GM23338 (cell line): Measurements from ENCODE around the gene IGSF8. TPM values are rescaled to one million over a fixed set of nuclear protein-coding genes. Genes with fewer than 3 reads are reported as not detected.

Source experiments
- ATAC-seq: fragments of 200-7000 bp; cut with Tn5 transposase; 3 replicates; pipeline ENCODE4 v1.9.1; 2020
- DNase-seq: peaks from one replicate; pipeline ENCODE4 v3.0.0-alpha.2; 2015; ENCODE audit warnings: low spot score
- H2AFZ ChIP-seq: fragments of 200-600 bp; sonication (generic); 2 replicates; pipeline ENCODE4 v1.8.0; 2016; ENCODE audit warnings: antibody characterized with exemption, mild to moderate bottlenecking, moderate library complexity
- H3F3A ChIP-seq: fragments of 200-600 bp; sonication (generic); replicated peaks from 2 replicates; pipeline ENCODE4 v1.8.0; 2017; ENCODE audit warnings: antibody characterized with exemption, mixed run types, low read depth
- H3K27ac ChIP-seq: fragments of 200-600 bp; sonication (generic); 2 replicates; pipeline ENCODE4 v1.6.1; 2016; ENCODE audit warnings: low read depth
- H3K27me3 ChIP-seq: fragments of 200-600 bp; sonication (generic); 2 replicates; pipeline ENCODE4 v1.8.0; 2016; ENCODE audit warnings: mild to moderate bottlenecking, mixed run types, moderate library complexity; ENCODE audit not compliant: insufficient read depth
- H3K36me3 ChIP-seq: fragments of 200-600 bp; sonication (generic); 2 replicates; pipeline ENCODE4 v1.8.0; 2016; ENCODE audit warnings: mild to moderate bottlenecking; ENCODE audit not compliant: insufficient read depth
- H3K4me1 ChIP-seq: fragments of 200-600 bp; sonication (generic); 2 replicates; pipeline ENCODE4 v1.8.0; 2016; ENCODE audit warnings: mild to moderate bottlenecking, moderate library complexity; ENCODE audit not compliant: insufficient read depth
- H3K4me2 ChIP-seq: fragments of 200-600 bp; sonication (generic); 2 replicates; pipeline ENCODE4 v1.7.1; 2017; ENCODE audit warnings: mixed run types
- H3K4me3 ChIP-seq: fragments of 200-600 bp; sonication (generic); 2 replicates; pipeline ENCODE4 v1.6.1; 2016; ENCODE audit warnings: mixed run types
- H3K79me2 ChIP-seq: fragments of 200-600 bp; sonication (generic); replicated peaks from 2 replicates; pipeline ENCODE4 v1.8.0; 2017; ENCODE audit warnings: mild to moderate bottlenecking; ENCODE audit not compliant: insufficient read depth
- H3K9me2 ChIP-seq: fragments of 200-600 bp; sonication (generic); 2 replicates; pipeline ENCODE4 v1.8.0; 2017; ENCODE audit not compliant: insufficient read depth
- H4K20me1 ChIP-seq: fragments of 200-600 bp; sonication (generic); replicated peaks from 2 replicates; pipeline ENCODE4 v1.8.0; 2017; ENCODE audit warnings: mild to moderate bottlenecking; ENCODE audit not compliant: insufficient read depth
- H3K27ac Mint-ChIP-seq: 2 replicates; pipeline ENCODE4 v1.8.0; 2020; ENCODE audit warnings: inconsistent platforms, mild to moderate bottlenecking, moderate library complexity, mixed read lengths
- H3K27me3 Mint-ChIP-seq: 3 replicates; pipeline ENCODE4 v1.8.0; 2022; ENCODE audit warnings: low read depth, mild to moderate bottlenecking, moderate library complexity, mixed read lengths, inconsistent platforms; ENCODE audit not compliant: insufficient read depth, poor library complexity
- H3K36me3 Mint-ChIP-seq: 3 replicates; pipeline ENCODE4 v1.8.0; 2021; ENCODE audit warnings: low read depth, mild to moderate bottlenecking, inconsistent platforms, moderate library complexity, mixed read lengths
- H3K4me1 Mint-ChIP-seq: 3 replicates; pipeline ENCODE4 v1.8.0; 2020; ENCODE audit warnings: mild to moderate bottlenecking, inconsistent platforms, mixed read lengths
- H3K4me3 Mint-ChIP-seq: 3 replicates; pipeline ENCODE4 v1.8.0; 2021; ENCODE audit warnings: moderate library complexity, mild to moderate bottlenecking, inconsistent platforms, mixed read lengths
- H3K9me3 Mint-ChIP-seq: 3 replicates; pipeline ENCODE4 v1.8.0; 2020; ENCODE audit warnings: moderate library complexity, mild to moderate bottlenecking, inconsistent platforms, mixed read lengths
- CREB1 ChIP-seq: fragments of 250-450 bp; sonication (Bioruptor Pico); IDR thresholded peaks from 2 replicates; pipeline ENCODE4 v1.5.0; 2020; ENCODE audit warnings: low read depth, mild to moderate bottlenecking, moderate library complexity
- ETS1 ChIP-seq: IDR thresholded peaks from 2 replicates; pipeline ENCODE4 v1.6.1; 2016; ENCODE audit warnings: antibody characterized with exemption
- EZH2 ChIP-seq: fragments of 200-600 bp; sonication (generic); IDR thresholded peaks from one replicate; pipeline ENCODE4 v1.8.0; 2017; ENCODE audit warnings: antibody characterized with exemption, mild to moderate bottlenecking, low read depth; ENCODE audit not compliant: unreplicated experiment
- EZH2phosphoT487 ChIP-seq: fragments of 200-600 bp; sonication (generic); IDR thresholded peaks from one replicate; pipeline ENCODE4 v1.8.1; 2018; ENCODE audit warnings: antibody characterized with exemption; ENCODE audit not compliant: unreplicated experiment
- JUNB ChIP-seq: IDR thresholded peaks from one replicate; pipeline ENCODE4 v1.6.1; 2016; ENCODE audit warnings: antibody characterized with exemption; ENCODE audit not compliant: unreplicated experiment
- NANOG ChIP-seq: IDR thresholded peaks from 2 replicates; pipeline ENCODE4 v1.6.1; 2016; ENCODE audit warnings: antibody characterized with exemption, borderline replicate concordance
- POLR2AphosphoS5 ChIP-seq: IDR thresholded peaks from 2 replicates; pipeline ENCODE4 v1.6.1; 2016; ENCODE audit warnings: antibody characterized with exemption, low read depth
- STAT1 ChIP-seq: IDR thresholded peaks from one replicate; pipeline ENCODE4 v1.6.1; 2016; ENCODE audit warnings: antibody characterized with exemption; ENCODE audit not compliant: unreplicated experiment
- ZNF114 ChIP-seq: fragments of 250-450 bp; sonication (Bioruptor Pico); IDR thresholded peaks from 2 replicates; pipeline ENCODE4 v1.5.0; 2020; ENCODE audit warnings: mild to moderate bottlenecking, moderate library complexity
- ZNF331 ChIP-seq: fragments of 250-450 bp; sonication (Bioruptor Pico); IDR thresholded peaks from 2 replicates; pipeline ENCODE4 v1.5.0; 2020; ENCODE audit warnings: low read depth, mild to moderate bottlenecking, moderate library complexity
- polyA plus RNA-seq: library from polyadenylated mRNA; unstranded; fragments of >200 nt; fragmentation: Nextera tagmentation; extraction: Ambion mirVana; gene quantifications from 2 replicates; pipeline ENCODE4 v1.2.1, GENCODE V29; 2016
- total RNA-seq: library from RNA; depleted of rRNA; stranded (reverse); fragments of >200 nt; shearing (Covaris generic); gene quantifications from 2 replicates; pipeline ENCODE4 v1.2.3, GENCODE V29; 2014
- TF ChIP-seq, protein P1 (sequence below), 2 experiments: fragments of 200-600 bp in 1 of 2; sonication (generic) in 1 of 2; conservative IDR thresholded peaks; 2 replicates each; pipeline versions ENCODE4 v1.5.1 to v1.6.1; 2016 to 2017; ENCODE audit warnings: antibody characterized with exemption in 2 of 2, low read depth in 2 of 2, mild to moderate bottlenecking in 2 of 2, moderate library complexity in 1 of 2
- TF ChIP-seq, protein P2 (sequence below): fragments of 250-450 bp; sonication (Bioruptor Pico); IDR thresholded peaks from 2 replicates; pipeline ENCODE4 v1.5.0; 2020; ENCODE audit warnings: mild to moderate bottlenecking, moderate library complexity
- TF ChIP-seq, protein P3 (sequence below): IDR thresholded peaks from one replicate; pipeline ENCODE4 v1.6.1; 2018; ENCODE audit warnings: antibody characterized with exemption; ENCODE audit not compliant: unreplicated experiment

Gene IGSF8
- total and polyA plus RNA-seq, 2 experiments from 2014 or later, result 38.4 to 120 TPM

GRCh38 chr1:160131803-160132565 is 33.6 kb upstream of the IGSF8 start:
- H3K4me3 Mint-ChIP-seq, result no peak overlapping the region
- TF ChIP-seq ZNF114 (CRISPR knock-in tag) (no peak), NANOG (no peak), EZH2phosphoT487 (no peak), CREB1 (CRISPR knock-in tag) (no peak), ZNF331 (CRISPR knock-in tag) (no peak), JUNB (no peak), POLR2AphosphoS5 (no peak), EZH2 (no peak), ETS1 (no peak), STAT1 (no peak)
- TF ChIP-seq, protein P1, sequence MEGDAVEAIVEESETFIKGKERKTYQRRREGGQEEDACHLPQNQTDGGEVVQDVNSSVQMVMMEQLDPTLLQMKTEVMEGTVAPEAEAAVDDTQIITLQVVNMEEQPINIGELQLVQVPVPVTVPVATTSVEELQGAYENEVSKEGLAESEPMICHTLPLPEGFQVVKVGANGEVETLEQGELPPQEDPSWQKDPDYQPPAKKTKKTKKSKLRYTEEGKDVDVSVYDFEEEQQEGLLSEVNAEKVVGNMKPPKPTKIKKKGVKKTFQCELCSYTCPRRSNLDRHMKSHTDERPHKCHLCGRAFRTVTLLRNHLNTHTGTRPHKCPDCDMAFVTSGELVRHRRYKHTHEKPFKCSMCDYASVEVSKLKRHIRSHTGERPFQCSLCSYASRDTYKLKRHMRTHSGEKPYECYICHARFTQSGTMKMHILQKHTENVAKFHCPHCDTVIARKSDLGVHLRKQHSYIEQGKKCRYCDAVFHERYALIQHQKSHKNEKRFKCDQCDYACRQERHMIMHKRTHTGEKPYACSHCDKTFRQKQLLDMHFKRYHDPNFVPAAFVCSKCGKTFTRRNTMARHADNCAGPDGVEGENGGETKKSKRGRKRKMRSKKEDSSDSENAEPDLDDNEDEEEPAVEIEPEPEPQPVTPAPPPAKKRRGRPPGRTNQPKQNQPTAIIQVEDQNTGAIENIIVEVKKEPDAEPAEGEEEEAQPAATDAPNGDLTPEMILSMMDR (conservative IDR thresholded peaks at IDR 0.05; ENCODE audit: low read depth in 2 of 2), result no peak
- TF ChIP-seq, protein P2, sequence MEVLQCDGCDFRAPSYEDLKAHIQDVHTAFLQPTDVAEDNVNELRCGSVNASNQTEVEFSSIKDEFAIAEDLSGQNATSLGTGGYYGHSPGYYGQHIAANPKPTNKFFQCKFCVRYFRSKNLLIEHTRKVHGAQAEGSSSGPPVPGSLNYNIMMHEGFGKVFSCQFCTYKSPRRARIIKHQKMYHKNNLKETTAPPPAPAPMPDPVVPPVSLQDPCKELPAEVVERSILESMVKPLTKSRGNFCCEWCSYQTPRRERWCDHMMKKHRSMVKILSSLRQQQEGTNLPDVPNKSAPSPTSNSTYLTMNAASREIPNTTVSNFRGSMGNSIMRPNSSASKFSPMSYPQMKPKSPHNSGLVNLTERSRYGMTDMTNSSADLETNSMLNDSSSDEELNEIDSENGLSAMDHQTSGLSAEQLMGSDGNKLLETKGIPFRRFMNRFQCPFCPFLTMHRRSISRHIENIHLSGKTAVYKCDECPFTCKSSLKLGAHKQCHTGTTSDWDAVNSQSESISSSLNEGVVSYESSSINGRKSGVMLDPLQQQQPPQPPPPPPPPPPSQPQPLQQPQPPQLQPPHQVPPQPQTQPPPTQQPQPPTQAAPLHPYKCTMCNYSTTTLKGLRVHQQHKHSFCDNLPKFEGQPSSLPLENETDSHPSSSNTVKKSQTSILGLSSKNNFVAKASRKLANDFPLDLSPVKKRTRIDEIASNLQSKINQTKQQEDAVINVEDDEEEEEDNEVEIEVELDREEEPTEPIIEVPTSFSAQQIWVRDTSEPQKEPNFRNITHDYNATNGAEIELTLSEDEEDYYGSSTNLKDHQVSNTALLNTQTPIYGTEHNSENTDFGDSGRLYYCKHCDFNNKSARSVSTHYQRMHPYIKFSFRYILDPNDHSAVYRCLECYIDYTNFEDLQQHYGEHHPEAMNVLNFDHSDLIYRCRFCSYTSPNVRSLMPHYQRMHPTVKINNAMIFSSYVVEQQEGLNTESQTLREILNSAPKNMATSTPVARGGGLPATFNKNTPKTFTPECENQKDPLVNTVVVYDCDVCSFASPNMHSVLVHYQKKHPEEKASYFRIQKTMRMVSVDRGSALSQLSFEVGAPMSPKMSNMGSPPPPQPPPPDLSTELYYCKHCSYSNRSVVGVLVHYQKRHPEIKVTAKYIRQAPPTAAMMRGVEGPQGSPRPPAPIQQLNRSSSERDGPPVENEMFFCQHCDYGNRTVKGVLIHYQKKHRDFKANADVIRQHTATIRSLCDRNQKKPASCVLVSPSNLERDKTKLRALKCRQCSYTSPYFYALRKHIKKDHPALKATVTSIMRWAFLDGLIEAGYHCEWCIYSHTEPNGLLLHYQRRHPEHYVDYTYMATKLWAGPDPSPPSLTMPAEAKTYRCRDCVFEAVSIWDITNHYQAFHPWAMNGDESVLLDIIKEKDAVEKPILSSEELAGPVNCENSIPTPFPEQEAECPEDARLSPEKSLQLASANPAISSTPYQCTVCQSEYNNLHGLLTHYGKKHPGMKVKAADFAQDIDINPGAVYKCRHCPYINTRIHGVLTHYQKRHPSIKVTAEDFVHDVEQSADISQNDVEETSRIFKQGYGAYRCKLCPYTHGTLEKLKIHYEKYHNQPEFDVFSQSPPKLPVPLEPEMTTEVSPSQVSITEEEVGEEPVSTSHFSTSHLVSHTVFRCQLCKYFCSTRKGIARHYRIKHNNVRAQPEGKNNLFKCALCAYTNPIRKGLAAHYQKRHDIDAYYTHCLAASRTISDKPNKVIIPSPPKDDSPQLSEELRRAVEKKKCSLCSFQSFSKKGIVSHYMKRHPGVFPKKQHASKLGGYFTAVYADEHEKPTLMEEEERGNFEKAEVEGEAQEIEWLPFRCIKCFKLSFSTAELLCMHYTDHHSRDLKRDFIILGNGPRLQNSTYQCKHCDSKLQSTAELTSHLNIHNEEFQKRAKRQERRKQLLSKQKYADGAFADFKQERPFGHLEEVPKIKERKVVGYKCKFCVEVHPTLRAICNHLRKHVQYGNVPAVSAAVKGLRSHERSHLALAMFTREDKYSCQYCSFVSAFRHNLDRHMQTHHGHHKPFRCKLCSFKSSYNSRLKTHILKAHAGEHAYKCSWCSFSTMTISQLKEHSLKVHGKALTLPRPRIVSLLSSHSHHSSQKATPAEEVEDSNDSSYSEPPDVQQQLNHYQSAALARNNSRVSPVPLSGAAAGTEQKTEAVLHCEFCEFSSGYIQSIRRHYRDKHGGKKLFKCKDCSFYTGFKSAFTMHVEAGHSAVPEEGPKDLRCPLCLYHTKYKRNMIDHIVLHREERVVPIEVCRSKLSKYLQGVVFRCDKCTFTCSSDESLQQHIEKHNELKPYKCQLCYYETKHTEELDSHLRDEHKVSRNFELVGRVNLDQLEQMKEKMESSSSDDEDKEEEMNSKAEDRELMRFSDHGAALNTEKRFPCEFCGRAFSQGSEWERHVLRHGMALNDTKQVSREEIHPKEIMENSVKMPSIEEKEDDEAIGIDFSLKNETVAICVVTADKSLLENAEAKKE, result no peak
- TF ChIP-seq, protein P3, sequence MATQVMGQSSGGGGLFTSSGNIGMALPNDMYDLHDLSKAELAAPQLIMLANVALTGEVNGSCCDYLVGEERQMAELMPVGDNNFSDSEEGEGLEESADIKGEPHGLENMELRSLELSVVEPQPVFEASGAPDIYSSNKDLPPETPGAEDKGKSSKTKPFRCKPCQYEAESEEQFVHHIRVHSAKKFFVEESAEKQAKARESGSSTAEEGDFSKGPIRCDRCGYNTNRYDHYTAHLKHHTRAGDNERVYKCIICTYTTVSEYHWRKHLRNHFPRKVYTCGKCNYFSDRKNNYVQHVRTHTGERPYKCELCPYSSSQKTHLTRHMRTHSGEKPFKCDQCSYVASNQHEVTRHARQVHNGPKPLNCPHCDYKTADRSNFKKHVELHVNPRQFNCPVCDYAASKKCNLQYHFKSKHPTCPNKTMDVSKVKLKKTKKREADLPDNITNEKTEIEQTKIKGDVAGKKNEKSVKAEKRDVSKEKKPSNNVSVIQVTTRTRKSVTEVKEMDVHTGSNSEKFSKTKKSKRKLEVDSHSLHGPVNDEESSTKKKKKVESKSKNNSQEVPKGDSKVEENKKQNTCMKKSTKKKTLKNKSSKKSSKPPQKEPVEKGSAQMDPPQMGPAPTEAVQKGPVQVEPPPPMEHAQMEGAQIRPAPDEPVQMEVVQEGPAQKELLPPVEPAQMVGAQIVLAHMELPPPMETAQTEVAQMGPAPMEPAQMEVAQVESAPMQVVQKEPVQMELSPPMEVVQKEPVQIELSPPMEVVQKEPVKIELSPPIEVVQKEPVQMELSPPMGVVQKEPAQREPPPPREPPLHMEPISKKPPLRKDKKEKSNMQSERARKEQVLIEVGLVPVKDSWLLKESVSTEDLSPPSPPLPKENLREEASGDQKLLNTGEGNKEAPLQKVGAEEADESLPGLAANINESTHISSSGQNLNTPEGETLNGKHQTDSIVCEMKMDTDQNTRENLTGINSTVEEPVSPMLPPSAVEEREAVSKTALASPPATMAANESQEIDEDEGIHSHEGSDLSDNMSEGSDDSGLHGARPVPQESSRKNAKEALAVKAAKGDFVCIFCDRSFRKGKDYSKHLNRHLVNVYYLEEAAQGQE, result no peak
- no peak overlapping the region for H3K4me3 ChIP-seq
- ATAC-seq (no peak), DNase-seq (no peak)
- no peaks in the 10 kb centered on the region; the same call in 2 of the 3 replicates for H3K4me1 Mint-ChIP-seq
- H3K27me3 ChIP-seq, result no peaks in the 10 kb centered on the region
- no peaks in the 10 kb centered on the region for H3K4me1 ChIP-seq
- H2AFZ ChIP-seq, result no peak overlapping the region
- H3K4me2 ChIP-seq, result no peak overlapping the region
- no peak overlapping the region for H3K27ac ChIP-seq
- no peaks in the 10 kb centered on the region for H3K36me3 ChIP-seq
- peaks cover 82% of the 10 kb centered on the region for H3K36me3 Mint-ChIP-seq
- no peak overlapping the region for H3K27ac Mint-ChIP-seq
- H3F3A ChIP-seq, result no peaks in the 10 kb centered on the region
- no peaks in the 10 kb centered on the region for H3K9me3 Mint-ChIP-seq
- H4K20me1 ChIP-seq, result no peaks in the 10 kb centered on the region
- no peaks in the 10 kb centered on the region for H3K79me2 ChIP-seq
- H3K27me3 Mint-ChIP-seq, result peaks cover 8% of the 10 kb centered on the region
- H3K9me2 ChIP-seq, result no peaks in the 10 kb centered on the region
